ENCODE measurements around the gene IGFL1.
"Not testable (repeated sequence)": the region's sequence is repeated elsewhere in the genome, so short reads cannot be mapped to it uniquely, and the experiment has no call there.

The IGFL1 gene

DNA sequence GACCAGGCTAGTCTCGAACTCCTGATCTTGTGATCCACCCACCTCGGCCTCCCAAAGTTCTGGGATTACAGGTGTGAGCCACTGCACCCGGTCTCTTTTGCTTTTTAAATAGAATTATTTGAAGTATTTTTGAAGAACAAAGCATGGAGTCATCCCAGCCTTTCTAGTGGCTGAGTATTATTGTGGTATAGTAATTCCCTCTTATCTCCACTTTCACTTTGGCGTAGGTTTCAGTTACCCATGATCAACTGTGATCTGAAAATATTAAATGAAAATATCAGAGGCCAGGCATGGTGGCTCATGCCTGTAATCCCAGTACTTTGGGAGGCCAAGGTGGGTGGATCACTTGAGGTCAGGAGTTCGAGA, 36.9 kb upstream of the IGFL1 start:
- H3K27me3 ChIP-seq (ENCODE audit: insufficient read depth, low read length); H3K9ac ChIP-seq (ENCODE audit: low read depth, low read length); H3K27ac ChIP-seq (ENCODE audit: low read depth, low read length); H3K36me3 ChIP-seq (ENCODE audit: insufficient read depth, low read length); H3K9me3 ChIP-seq (ENCODE audit: insufficient read depth, low read depth, low read length); H3K4me3 ChIP-seq (ENCODE audit: low read length); H3K4me1 ChIP-seq (ENCODE audit: insufficient read depth, low read length): not testable (repeated sequence)
- 94% methylated on average over 5 of the region's 5 CpGs for WGBS

DNA sequence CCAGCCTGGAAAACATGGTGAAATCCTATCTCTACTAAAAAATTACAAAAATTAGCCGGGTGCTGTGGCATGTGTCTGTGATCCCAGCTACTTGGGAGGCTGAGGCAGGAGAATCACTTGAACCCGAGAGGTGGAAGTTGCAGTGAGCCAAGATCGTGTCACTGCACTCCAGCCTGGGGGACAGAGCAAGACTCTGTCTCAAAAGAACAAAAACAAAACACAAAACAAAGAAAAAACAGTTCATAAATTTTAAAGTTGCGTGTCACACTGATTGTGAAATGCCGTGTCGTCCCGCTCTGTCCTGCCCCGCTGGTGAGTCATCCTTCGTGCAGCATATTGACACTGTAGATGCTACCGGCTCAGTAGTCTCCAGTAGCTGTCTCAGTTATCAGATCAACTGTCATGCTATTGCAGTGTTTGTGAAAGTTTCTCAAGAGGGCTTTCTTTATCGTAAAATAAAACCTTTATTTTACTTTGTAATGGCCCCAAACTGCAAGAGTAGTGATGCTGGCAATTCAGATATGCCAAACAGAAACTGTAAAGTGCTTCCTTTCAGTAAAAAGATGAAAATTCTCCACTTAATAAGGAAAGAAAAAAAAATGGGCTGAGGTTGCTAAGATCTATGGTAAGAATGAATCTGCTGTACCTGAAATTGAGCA, 36.4 kb upstream of the IGFL1 start:
- Histone ChIP-seq H3K9me3 (ENCODE audit: insufficient read depth, low read depth, low read length) (no peaks in the 10 kb centered on the region), H3K4me3 (ENCODE audit: low read length) (no peak overlapping the region), H3K9ac (ENCODE audit: low read depth, low read length) (no peak overlapping the region), H3K27ac (ENCODE audit: low read depth, low read length) (no peak overlapping the region), H3K4me1 (ENCODE audit: insufficient read depth, low read length) (no peaks in the 10 kb centered on the region), H3K36me3 (ENCODE audit: insufficient read depth, low read length) (no peaks in the 10 kb centered on the region), H3K27me3 (ENCODE audit: insufficient read depth, low read length) (peaks cover 5% of the 10 kb centered on the region; the same call in 1 of the 2 replicates)
- WGBS: 84% methylated on average over 11 of the region's 11 CpGs

DNA sequence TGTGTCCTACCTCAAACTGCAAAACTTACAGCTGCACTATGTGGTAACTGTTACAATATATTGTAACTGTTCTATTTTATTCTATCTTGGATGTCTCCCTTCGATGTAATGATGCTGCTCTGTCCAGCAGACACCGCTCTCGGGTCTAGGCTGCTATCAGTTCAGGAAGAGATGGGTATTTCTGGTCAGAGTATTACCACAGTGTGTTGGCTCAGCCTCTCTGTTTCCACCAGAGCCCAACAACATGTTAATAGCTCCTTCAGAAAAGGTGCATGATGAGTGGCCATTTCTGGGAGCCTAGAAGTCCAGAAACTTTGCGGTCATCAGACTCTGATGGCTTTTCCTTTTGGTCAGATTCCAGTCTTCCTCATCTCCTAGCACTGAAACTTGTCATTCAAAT, 35.9 kb upstream of the IGFL1 start:
- H3K4me3 ChIP-seq (ENCODE audit: low read length): no peak overlapping the region
- no peaks in the 10 kb centered on the region for H3K9me3 ChIP-seq (ENCODE audit: insufficient read depth, low read depth, low read length)

DNA sequence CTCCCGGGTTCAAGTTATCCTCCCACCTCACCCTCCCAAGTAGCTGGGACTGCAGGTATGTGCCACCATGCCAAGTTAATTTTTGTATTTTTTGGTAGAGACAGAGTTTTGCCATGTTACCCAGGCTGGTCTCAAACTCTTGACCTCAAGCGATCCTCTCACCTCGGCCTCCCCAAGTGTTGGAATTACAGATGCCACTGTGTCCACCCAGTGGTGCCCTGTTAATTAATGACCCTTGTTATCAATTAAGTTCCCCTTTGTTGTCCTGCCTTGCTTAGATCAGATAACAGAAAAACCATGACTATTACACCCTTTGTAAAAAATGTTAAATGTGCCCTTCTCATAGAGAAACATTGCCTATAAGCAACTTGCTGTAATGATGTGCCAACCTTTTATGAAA, 34.4 kb upstream of the IGFL1 start:
- no peak overlapping the region for H3K9ac ChIP-seq (ENCODE audit: low read depth, low read length)
- H3K27me3 ChIP-seq (ENCODE audit: insufficient read depth, low read length): peaks cover 5% of the 10 kb centered on the region; the same call in 1 of the 2 replicates
- no peaks in the 10 kb centered on the region for H3K4me1 ChIP-seq (ENCODE audit: insufficient read depth, low read length)
- no peaks in the 10 kb centered on the region for H3K36me3 ChIP-seq (ENCODE audit: insufficient read depth, low read length)
- no peak overlapping the region for H3K27ac ChIP-seq (ENCODE audit: low read depth, low read length)
- no peaks in the 10 kb centered on the region for H3K9me3 ChIP-seq (ENCODE audit: insufficient read depth, low read depth, low read length)
- H3K4me3 ChIP-seq (ENCODE audit: low read length): no peak overlapping the region
- WGBS: 96% methylated on average over 3 of the region's 3 CpGs

More for the DNA sequence above, 35.9 kb upstream of the IGFL1 start:
- WGBS: 93% methylated on average over 4 of the region's 4 CpGs
- no peaks in the 10 kb centered on the region for H3K36me3 ChIP-seq (ENCODE audit: insufficient read depth, low read length)
- H3K9ac ChIP-seq (ENCODE audit: low read depth, low read length): no peak overlapping the region
- peaks cover 5% of the 10 kb centered on the region; the same call in 1 of the 2 replicates for H3K27me3 ChIP-seq (ENCODE audit: insufficient read depth, low read length)
- H3K27ac ChIP-seq (ENCODE audit: low read depth, low read length): no peak overlapping the region
- H3K4me1 ChIP-seq (ENCODE audit: insufficient read depth, low read length): no peaks in the 10 kb centered on the region

DNA sequence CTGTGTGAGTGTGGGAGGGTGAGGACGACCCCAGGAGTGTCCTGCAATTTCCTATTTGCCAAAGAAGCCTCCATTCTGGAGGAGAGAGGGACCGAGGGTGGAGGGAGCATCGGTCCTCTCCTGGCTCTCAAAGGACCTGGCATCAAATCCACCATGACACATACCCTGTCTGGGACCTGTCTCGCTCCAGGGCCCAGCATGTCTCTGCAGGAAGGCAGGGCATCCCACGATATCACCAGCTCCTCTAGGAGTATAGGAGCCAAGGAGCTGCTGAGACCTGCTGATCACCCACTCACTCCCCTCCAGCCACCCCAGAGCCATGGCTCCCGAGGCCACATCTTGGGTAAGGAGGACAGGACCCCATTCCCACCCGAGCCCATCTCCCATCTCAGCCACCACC, 33.6 kb upstream of the IGFL1 start:
- not testable (repeated sequence) for H3K36me3 ChIP-seq (ENCODE audit: insufficient read depth, low read length); H3K27me3 ChIP-seq (ENCODE audit: insufficient read depth, low read length); H3K9ac ChIP-seq (ENCODE audit: low read depth, low read length); H3K27ac ChIP-seq (ENCODE audit: low read depth, low read length); H3K4me3 ChIP-seq (ENCODE audit: low read length); H3K9me3 ChIP-seq (ENCODE audit: insufficient read depth, low read depth, low read length); H3K4me1 ChIP-seq (ENCODE audit: insufficient read depth, low read length)
- WGBS: 85% methylated on average over 5 of the region's 7 CpGs

DNA sequence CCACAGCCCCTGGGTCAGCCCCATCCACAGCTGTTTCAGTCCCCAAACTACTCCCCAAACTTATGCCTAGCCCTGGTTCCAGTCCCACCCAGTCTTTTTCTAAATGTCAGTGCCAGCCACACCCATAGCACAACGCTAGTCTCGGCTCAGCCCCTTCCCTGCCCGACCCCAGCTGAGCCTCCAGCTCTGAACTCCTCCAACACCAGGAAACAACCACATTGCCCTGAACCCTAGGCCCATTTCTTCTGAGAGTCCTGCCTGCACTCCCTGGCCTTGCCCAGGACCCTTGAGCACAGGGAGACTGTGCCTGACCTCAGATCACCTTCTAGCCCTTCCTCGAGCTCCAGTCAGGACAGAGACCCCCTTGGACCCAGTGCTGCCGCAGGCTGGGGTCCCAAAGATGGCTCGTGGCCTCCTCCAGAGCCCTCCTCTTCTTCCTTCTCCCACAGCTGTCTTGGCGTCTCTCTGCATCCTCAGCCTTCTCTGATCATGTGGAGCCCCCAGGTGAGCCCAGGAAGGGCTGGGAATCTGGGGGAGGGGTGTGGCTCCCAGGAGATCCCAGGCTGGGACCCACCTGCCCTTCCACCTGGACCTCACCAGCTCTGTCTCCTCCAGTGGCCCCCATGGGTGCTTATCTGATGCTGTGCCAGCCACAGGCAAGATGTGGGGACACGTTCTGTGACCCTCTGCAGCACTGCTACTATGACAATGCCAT, 33.0 kb upstream of the IGFL1 start:
- Histone ChIP-seq H3K9me3 (ENCODE audit: insufficient read depth, low read depth, low read length) (no peaks in the 10 kb centered on the region), H3K27me3 (ENCODE audit: insufficient read depth, low read length) (no peaks in the 10 kb centered on the region), H3K4me3 (ENCODE audit: low read length) (no peak overlapping the region), H3K36me3 (ENCODE audit: insufficient read depth, low read length) (no peaks in the 10 kb centered on the region), H3K9ac (ENCODE audit: low read depth, low read length) (no peak overlapping the region), H3K4me1 (ENCODE audit: insufficient read depth, low read length) (no peaks in the 10 kb centered on the region), H3K27ac (ENCODE audit: low read depth, low read length) (no peak overlapping the region)
- 85% methylated on average over 7 of the region's 8 CpGs for WGBS

DNA sequence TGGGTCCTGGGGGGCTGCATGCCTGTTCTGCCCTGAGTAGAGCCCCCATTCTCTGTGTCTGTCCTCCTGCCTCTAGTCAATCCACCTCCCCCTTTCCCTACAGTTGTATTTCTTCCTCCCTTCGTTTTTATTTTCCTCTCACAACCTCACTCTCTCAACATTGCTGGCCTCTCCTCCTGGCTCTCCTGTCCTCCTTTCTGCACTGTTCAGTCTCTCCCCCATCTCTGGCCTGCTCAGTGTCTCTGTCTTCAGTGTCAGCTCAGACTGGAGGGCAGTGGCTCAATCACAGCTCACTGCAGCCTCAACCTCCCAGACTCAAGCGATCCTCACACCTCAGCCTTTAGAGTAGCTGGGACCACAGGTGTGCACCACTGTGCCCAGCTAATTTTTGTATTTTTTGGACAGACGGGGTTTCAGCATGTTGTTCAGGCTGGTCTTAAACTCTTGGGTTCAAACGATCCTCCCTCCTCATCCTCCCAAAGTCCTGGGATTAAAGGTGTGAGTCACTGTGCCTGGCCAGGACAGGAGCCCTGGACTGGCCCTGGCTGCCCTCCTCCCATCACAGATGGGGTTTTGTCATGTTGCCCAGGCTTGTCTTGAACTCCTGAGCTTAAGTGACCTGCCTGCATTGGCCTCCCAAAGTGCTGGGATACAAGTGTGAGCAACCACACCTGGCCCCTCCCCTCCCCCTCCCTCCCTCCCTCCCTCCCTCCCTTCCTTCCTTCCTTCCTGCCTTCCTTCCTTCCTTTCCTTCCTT, 32.0 kb upstream of the IGFL1 start:
- no peaks in the 10 kb centered on the region for H3K9me3 ChIP-seq (ENCODE audit: insufficient read depth, low read depth, low read length)
- no peaks in the 10 kb centered on the region for H3K36me3 ChIP-seq (ENCODE audit: insufficient read depth, low read length)
- H3K4me3 ChIP-seq (ENCODE audit: low read length): no peak overlapping the region
- H3K4me1 ChIP-seq (ENCODE audit: insufficient read depth, low read length): no peaks in the 10 kb centered on the region
- no peak overlapping the region for H3K27ac ChIP-seq (ENCODE audit: low read depth, low read length)
- 81% methylated on average over 4 of the region's 4 CpGs for WGBS
- H3K9ac ChIP-seq (ENCODE audit: low read depth, low read length): no peak overlapping the region
- H3K27me3 ChIP-seq (ENCODE audit: insufficient read depth, low read length): no peaks in the 10 kb centered on the region

DNA sequence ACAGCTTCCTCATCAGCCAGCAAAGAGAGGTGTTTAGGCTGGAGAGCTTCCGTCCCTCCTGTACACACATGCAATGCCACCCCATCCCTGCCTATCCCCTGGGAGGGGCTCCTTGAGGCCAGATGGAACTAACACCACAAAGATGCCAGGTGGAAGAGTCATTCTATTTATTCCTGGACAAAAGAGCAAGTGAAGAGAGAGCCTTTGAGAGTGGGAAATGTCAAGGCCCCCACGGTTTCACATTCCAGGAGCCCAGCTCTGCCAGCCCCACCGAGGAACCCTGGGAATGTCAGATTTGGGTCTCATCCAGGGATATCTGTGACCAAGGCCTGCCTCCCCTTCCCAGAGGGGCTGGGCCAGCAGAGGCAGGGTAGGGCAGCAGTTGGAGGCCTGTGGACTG, 30.8 kb upstream of the IGFL1 start:
- WGBS: 95% methylated on average over 3 of the region's 3 CpGs

DNA sequence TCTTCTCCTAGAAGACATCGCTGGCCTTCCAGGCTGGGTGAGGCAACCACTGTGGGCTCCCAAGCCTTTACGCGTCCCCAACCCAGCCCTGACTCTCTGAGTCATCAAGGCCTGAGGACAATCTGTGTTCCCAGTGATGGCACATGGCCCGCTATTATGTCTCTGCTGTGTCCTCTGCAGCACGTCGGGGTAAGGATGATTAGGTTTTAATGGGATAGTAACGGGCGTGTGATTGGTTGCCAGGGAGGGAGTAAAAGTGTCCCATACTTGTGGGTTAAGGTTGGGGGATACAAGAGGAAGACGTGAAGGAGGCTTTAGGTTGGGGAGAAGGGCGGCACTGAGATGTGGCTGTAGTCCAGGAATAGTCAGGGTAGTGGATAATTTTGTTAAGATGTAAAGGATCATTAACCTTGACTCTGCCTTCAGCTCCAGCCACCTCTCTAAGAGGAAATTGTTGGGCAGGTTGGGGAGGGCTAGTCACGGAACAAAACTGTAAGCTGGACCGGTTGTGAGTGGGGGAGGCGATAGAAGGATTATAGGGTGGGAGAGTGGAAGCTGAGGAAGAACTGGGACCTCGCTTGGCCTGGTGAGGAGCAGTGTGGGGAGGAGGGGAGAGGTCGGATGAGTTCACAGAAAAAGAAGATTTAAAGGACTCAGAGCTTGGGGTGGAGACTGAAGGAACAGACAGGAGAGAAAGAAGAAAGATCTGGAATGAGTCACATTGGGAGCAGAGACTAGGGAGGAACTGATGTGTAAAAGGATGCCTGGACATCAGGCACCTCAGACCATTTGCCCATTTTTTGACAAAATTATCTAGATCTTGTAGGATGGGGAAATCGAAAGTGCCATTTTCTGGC, 27.9 kb upstream of the IGFL1 start:
- Histone ChIP-seq H3K27me3 (ENCODE audit: insufficient read depth, low read length) (no peaks in the 10 kb centered on the region), H3K4me3 (ENCODE audit: low read length) (no peak overlapping the region), H3K9me3 (ENCODE audit: insufficient read depth, low read depth, low read length) (peaks cover 2% of the 10 kb centered on the region), H3K27ac (ENCODE audit: low read depth, low read length) (no peak overlapping the region), H3K4me1 (ENCODE audit: insufficient read depth, low read length) (no peaks in the 10 kb centered on the region), H3K36me3 (ENCODE audit: insufficient read depth, low read length) (no peaks in the 10 kb centered on the region), H3K9ac (ENCODE audit: low read depth, low read length) (no peak overlapping the region)
- WGBS: 88% methylated on average over 16 of the region's 16 CpGs

More for the DNA sequence above, 30.8 kb upstream of the IGFL1 start:
- no peaks in the 10 kb centered on the region for H3K27me3 ChIP-seq (ENCODE audit: insufficient read depth, low read length)
- H3K4me3 ChIP-seq (ENCODE audit: low read length): no peak overlapping the region
- H3K36me3 ChIP-seq (ENCODE audit: insufficient read depth, low read length): no peaks in the 10 kb centered on the region
- no peak overlapping the region for H3K27ac ChIP-seq (ENCODE audit: low read depth, low read length)
- H3K9ac ChIP-seq (ENCODE audit: low read depth, low read length): no peak overlapping the region
- no peaks in the 10 kb centered on the region for H3K4me1 ChIP-seq (ENCODE audit: insufficient read depth, low read length)
- H3K9me3 ChIP-seq (ENCODE audit: insufficient read depth, low read depth, low read length): 0 out of 2 replicates have a peak, but pooled peaks cover 2% of the 10 kb centered on the region

DNA sequence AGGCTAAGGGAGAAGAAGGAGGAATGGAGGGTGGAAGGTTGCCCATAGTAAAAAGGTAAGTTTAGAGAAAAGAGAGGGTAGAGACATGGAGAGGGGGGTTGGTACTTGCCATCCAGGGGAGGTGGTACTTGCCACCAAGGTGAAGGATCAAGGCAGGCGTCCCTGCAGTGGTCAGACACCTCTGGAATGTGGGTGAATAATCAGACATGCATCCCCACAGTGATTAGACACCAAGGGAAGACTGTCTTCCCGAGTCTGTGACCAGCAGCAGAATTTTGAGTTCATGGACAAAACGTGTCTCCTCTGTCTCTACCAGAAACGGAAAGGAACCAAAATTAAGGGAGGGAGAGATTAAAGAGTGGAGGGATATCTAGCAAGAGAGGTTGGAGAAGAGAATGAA, 27.1 kb upstream of the IGFL1 start:
- H3K4me1 ChIP-seq (ENCODE audit: insufficient read depth, low read length): no peaks in the 10 kb centered on the region
- H3K9me3 ChIP-seq (ENCODE audit: insufficient read depth, low read depth, low read length): peaks cover 2% of the 10 kb centered on the region
- H3K4me3 ChIP-seq (ENCODE audit: low read length): no peak overlapping the region
- no peak overlapping the region for H3K27ac ChIP-seq (ENCODE audit: low read depth, low read length)
- H3K36me3 ChIP-seq (ENCODE audit: insufficient read depth, low read length): no peaks in the 10 kb centered on the region
- WGBS: 85% methylated on average over 4 of the region's 4 CpGs
- H3K9ac ChIP-seq (ENCODE audit: low read depth, low read length): no peak overlapping the region
- H3K27me3 ChIP-seq (ENCODE audit: insufficient read depth, low read length): no peaks in the 10 kb centered on the region

Measured in HUES64 (cell line).